ENCODE measurements around the gene ZNF213.

Gene ZNF213

DNA sequence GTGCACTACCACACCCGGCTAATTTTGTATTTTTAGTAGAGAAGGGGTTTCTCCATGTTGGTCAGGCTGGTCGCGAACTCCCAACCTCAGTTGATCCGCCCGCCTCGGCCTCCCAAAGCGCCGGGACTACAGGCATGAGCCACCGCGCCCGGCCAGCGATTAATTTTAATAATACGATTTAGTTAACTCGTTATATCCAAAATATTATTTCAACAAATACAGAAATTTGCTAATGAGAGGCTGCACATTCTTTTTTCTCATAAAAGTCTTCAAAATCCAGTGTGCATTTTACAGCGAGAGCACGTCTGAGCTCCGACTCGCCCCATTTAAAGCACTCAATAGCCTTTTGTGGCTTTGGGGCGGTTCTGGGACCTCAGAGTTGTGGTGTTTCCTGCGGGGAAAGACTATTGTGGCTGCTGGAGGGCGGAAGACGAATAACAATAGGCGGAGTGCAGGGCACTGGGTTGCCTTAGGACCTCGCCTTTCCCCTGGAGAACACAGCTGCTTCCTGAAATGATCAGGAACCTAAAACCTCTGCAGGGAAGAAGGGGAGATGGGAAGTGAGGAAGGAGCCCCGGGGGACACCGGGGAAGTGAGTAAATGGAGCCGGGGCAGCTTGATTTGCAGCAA, 32.9 kb upstream of the ZNF213 start:
- no peak for DNase-seq

- peak; percentile 84 for DNase-seq
Measured at GRCh38 chr16:3106205-3106928, 28.5 kb upstream of the ZNF213 start.

DNA sequence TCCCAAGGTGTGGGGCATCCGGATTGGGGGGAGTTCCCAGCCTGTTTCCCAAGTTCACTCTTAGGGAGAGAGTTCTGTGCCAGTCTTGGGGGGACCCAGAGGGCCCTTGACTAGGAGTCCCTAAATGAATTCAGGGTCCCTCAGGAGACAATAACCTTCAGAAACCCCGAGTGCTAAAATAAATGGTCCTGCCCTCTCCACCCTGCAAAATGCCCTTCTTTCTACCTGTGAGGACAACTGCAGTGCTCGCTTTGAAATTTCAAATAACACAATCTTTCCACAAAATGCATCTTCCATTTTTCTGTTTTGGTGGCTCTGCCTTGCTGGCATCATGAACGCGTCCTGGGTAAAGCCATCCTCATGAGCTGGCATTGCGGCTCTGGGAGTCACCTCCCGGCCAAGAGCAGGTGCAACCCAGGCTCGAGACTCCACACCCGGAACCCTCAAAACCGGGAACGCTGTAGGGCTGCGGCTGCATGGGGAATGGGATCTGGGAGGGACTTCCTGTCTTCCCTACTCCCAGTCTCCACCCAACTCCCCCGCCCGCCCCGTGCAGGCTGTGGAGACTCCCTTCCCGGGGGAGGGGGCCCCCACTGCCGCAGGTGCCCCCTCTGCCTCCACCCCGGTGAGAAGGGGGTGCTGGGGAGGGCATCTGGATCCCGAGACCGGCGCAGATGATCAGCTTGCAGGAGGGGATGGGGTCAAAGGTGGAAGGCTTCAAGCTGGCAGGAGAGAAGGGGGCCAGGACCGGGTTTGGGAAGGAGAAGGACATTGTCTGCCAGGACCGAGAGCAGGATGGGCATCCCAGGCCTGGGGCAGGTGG, 22.6 kb upstream of the ZNF213 start, which contains the start of gene ZNF205:
Gene ZNF205, plus strand, starts transcription at position 529 of the 823 bp plus-strand sequence. CDS start 845 bp downstream, outside the sequence.
- DNase-seq: peak; percentile 77

GRCh38 chr16:3112881-3113574, 21.8 kb upstream of the ZNF213 start:
- no peak for DNase-seq

- no peak for DNase-seq
Measured at GRCh38 chr16:3113765-3114479, 20.9 kb upstream of the ZNF213 start.

GRCh38 chr16:3115003-3115402, 19.8 kb upstream of the ZNF213 start:
- no peak for DNase-seq

GRCh38 chr16:3115561-3115960, 19.3 kb upstream of the ZNF213 start:
- no peak for DNase-seq

- no peak for DNase-seq
Measured at GRCh38 chr16:3118204-3118790, 16.5 kb upstream of the ZNF213 start.

- DNase-seq: no peak
Measured at GRCh38 chr16:3118846-3119245, 16.0 kb upstream of the ZNF213 start.

GRCh38 chr16:3119286-3119685, 15.5 kb upstream of the ZNF213 start:
- DNase-seq: no peak

DNA sequence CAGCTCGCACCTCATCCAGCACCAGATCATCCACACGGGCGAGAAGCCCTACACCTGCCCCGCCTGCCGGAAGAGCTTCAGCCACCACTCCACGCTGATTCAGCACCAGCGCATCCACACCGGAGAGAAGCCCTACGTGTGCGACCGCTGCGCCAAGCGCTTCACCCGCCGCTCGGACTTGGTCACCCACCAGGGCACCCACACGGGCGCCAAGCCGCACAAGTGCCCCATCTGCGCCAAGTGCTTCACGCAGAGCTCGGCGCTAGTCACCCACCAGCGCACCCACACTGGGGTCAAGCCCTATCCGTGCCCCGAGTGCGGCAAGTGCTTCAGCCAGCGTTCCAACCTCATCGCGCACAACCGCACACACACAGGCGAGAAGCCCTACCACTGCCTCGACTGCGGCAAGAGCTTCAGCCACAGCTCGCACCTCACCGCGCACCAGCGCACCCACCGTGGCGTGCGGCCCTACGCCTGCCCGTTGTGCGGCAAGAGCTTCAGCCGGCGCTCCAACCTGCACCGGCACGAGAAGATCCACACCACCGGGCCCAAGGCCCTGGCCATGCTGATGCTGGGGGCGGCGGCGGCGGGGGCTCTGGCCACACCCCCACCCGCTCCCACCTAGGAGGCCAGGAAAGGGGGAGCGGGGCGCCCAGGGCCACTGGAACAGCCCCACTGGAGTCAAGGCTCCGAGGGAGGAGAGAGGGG, 15.0 kb upstream of the ZNF213 start:
- DNase-seq: no peak

DNA sequence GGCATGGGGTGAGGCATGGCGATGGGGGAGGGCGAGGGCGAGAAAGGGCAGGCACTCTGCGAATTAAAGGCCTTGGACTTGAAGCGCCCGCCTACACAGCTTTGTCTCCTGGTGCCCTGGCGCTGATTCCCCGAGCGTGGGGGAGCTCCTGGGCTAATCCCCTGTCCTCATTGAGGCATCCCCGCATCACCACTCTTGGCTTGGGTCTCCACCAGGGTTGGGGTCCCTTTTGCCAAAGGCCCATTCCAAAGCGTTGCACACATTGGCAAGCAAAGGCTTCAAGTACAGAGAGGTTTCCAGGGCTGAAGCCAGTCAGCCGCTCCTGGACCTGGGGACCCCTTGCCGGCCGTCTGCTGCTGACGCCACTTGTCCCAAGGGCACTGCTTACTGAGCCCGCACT, 14.4 kb upstream of the ZNF213 start:
- no peak for DNase-seq

DNA sequence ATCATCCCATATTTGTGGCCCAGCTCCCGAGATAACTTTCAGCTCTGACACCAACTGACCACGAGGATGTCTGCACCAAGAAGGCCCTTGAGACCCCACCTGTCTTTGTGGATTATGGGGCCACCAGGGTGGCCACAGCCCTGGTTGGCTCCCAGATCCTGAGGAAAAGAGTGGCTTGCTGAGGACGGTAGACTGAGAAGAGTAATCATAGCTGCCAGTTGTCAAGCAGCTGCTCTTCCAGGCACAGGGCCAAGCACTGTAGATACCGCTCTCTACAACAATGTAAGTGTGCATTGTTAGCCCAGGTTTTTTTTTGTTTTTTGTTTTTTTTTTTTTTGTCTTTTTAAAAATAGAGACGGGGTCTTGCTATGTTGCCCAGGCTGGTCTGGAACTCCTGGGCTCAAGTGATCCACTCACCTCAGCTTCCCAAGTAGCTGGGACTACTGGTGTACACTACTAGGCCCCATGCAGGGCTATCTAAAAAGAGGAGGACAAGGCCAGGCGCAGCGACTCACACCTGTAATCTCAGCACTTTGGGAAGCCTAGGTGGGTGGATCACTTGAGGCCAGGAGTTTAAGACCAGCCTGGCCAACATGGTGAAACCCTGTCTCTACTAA, 12.9 kb upstream of the ZNF213 start:
- peak; percentile 56 for DNase-seq

GRCh38 chr16:3122926-3123570, 11.8 kb upstream of the ZNF213 start:
- DNase-seq: no peak

GRCh38 chr16:3123986-3124886, 10.6 kb upstream of the ZNF213 start:
- peak; percentile 92 for DNase-seq

DNA sequence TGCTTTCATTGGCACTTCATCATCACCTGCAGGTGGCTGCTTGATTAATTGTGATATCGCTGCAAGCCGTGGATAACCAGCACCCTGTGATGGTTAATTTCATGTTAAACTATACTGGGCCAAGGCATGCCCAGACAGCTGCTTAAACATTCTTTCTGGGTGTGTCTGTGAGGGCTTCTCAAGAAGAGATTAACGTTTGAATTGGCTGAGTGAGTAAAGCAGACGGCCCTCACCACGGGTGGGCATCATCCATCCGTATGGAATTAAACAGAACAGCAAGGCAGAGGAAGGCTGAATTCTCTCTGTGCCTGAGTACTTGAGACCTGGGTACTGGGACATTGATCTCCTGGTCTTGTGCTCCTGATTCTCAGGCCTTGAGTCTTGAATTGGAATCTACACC, 7.1 kb upstream of the ZNF213 start:
- no peak for DNase-seq

DNA sequence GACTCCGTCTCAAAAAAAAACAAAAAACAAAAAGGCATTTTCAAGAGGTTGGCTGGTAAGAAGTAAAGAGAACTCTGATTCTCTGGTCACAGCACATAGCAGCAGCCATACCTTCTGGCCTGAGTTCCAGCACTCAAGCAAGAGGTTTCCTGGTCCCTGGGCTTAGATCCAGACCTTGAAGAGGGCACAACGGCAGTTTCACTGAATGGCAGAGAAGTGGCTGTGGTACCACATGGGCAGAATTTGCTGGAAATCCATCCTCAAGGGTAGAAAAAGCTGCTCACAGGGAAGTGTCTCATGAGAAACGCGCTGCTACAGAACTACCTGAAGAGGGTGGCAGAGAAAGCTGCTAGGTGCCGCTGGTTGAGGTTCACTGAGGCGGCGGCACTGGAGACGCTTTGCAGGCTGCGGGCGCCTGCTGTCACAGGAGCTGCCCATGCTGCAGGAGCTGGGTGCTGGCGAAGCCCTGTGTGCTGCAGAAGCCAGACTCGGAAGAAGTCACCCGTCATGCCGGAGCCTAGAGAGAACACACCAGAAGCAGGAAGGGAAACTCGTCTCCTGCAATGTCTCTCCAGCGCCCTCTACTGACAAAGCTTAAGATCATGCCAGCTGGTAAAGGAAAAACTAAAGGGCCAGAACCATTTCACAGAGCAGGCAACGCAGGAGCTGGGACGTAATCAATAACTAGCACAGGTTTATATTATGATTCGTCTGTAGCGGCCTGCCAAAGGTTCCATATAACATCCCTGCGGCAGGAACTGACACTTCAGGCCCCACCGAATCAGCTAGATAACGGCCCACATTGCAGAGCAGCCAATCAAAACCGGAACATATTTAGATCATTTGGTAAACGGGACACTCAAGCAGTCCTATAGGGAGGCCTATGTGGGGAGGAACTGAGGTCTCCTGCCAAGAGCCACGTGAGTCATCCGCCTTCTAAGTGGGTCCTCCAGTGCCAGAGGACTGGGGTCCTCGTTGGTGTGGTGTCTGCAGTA, 5.4 kb upstream of the ZNF213 start:
- DNase-seq: peak; percentile 79

Measured in NCI-H2029 (cell line).